ENCODE data around the gene TNP1.

TNP1 gene, protein sequence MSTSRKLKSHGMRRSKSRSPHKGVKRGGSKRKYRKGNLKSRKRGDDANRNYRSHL

GRCh38 chr2:216859944-216860343 lies at the start of gene TNP1:
TSS of gene TNP1 (minus strand) at chr2:216860064. CDS start at chr2:216860034, 30 bp downstream.
- no peak for DNase-seq

DNA sequence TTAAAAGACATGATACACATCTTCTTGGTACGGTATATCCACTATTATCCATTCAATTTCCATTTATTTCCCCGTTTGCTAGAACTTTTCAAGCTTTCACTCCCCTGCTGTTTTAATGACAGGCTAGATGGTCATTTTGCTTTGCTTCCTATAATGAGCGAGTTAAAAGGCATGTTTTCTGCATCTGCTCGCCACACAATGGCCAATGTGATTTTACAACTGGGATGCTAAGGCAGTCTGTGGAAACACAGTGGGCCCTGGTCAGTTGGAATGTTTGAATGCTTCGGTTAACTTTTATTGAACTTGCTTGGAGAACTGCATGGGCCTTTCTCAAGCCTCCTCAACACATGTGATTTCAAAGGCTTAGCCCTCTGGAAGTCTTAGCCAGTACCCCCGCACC lies 48.4 kb upstream of the TNP1 start:
- no peak for DNase-seq

DNA sequence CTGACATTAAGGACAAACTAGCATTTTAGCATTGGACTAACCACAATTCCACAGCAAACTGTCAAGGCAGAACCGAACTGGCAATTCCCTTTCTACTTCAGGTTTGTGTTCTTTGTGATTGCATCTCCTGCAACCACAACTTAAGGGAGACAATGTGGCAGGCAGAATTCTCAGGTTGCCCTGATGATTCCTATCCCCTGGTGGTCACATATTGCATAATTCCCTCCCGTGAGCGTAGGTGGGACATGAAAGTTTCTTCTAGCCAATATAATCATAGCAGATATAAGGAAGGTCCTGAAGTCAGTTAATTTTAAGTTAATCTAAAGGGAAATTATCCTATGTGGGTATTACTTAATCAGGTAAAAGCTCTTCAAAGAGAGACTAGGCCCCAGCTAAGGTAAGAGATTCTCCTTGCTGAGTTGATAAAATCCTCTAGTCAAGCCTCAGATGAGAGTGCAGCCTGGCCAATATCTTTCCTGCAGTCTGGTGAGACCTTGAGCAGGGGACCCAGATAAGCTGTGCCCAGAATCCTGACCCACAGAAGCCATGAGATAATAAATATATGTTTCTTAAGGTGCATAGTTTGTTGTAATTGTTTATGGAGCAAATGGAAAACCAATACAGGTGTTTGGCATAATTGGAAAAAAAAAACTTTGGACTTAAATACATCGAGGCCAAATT lies 45.9 kb upstream of the TNP1 start:
- no peak for DNase-seq

DNA sequence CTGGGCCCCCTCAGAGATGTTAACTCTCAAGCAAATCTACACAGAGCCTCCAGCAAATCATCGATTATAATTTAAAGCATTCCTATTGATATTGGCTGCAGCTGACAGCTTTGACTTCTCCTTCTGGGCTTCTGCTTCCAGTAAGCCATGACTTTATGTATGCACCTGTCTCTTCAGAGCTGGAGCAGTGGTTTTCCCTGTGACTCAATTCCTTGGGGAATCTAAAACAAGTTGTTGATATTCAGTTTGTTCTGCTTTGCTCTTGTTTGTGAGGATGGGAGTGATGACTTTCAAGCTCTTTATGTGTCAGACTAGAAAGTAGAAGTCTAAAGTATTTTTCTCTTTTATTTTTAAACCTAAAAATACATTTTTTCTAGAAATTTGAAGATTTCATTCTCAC lies 45.1 kb upstream of the TNP1 start:
- DNase-seq: no peak

DNA sequence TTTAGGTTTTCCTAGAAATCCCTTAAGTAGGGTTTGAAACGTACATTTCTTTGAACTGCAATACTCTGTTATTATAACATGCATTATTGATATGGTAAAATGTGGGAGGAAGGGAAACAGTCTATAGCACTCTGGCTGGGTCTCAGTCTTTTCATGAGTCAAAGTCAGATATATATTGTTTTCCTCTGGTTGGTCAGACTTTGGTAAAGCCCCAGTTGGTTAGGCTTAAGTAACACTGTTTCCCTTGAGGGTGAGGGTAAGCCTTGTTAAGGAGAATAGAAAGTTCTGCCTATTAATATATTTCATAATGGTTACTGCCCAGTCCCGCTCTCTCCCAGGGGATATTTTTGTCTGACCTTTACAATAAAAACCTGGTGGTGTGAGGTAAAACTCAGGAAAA lies 44.7 kb upstream of the TNP1 start:
- DNase-seq: no peak

- DNase-seq: no peak
Measured at GRCh38 chr2:216903470-216903869, 43.6 kb upstream of the TNP1 start.

- no peak for DNase-seq
Measured at GRCh38 chr2:216901273-216901672, 41.4 kb upstream of the TNP1 start.

DNA sequence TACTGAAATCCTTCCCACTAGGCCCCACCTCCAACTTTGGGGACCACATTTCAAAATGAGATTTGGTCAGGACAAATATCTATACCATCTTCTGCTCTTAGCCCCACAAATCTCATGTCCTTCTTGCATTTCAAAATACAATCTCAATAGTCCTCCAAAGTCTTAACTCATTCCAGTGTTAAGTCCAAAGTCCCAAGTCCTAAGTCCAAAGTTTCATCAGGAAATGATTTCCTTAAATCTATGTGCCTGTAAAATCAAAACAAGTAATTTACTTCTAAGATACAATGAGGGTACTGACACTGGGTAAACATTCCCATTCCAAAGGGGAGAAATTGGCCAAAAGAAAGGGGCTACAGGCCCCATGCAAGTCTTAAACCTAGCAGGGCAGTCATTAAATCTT lies 40.5 kb upstream of the TNP1 start:
- DNase-seq: no peak

DNA sequence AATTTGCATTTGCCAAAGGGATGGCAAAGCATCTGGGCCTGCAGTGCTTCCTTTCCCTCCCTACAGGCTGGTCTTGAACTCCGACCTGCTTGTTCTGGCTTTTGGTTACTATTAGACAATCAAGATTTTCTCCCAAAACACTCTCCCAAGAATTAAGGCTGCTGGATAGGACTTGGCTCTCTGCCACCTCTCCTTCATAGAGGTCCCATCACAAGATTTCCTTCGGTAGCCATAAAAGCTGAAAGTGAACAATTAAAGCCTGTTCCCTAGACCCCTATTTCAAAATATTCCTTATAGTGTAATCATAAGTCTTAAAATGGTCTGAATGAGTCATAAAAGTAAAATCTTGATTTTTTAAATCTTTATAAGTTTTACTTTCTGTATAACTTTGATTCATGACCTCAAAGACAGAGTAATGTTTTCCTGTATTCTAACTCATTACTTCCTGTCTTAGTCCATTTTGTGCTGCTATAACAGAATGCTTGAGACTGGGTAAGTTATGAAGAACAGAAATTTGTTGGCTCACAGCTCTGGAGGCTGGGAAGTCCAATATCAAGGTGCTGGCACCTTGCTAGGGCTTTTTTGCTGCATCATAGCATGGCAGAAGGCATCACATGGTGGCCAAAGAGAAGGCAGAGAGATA lies 37.8 kb upstream of the TNP1 start:
- DNase-seq: no peak

DNA sequence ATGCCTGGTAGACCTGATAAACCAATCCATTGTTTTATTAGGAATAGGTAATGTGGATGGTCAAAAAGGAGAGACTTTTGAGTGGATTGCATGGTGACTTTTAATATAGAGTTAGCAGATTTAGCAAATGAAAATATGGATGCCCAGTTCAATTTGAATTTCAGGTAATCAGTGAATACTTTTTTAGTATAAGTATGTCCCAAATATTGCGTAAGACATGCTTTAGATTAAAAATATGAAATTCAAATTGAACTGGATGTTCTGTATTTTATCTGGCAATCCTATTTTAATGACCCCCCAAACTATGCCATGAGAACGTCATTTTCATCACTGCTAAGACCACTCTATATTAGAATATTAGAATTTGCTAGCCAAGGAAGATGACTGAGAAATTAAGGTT lies 30.3 kb upstream of the TNP1 start:
- no peak for DNase-seq

GRCh38 chr2:216888887-216889622 lies 29.2 kb upstream of the TNP1 start:
- DNase-seq: no peak

DNA sequence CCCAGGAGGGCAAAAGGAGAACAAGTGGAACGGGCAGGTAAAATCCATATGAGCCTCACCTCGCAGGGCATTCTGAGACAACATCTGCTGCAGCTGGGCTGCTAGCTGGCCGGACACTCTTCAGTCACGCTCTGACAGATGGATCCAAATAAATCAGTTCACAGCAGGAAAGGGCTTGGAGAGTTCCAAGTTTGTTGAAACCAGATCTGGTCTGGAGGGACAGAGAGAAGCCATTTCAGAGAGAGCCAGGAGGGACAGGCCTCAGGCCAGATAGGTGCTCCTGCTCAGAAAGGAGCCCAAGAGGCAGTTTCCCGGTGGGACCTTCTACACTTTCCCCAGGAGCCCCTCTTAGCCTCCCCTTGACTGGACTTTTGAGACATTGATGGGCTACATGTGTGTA lies 28.2 kb upstream of the TNP1 start:
- DNase-seq: no peak

GRCh38 chr2:216887138-216887537 lies 27.3 kb upstream of the TNP1 start:
- no peak for DNase-seq

DNA sequence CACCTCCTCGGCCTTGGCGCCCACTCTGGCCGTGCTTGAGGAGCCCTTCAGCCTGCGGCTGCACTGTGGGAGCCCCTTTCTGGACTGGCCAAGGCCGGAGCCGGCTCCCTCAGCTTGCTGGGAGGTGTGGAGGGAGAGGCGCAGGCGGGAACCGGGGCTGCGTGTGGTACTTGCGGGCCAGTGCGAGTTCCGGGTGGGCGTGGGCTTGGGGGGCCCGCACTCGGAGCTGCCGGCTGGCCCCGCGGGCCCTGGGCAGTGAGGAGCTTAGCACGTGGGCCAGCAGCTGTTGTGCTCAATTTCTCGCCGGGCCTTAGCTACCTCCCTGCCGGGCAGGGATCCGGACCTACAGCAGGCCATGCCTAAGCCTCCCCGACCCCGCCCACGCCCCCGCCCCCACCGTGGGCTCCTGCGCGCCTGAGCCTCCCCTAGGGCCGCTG lies 25.3 kb upstream of the TNP1 start:
- no peak for DNase-seq

DNA sequence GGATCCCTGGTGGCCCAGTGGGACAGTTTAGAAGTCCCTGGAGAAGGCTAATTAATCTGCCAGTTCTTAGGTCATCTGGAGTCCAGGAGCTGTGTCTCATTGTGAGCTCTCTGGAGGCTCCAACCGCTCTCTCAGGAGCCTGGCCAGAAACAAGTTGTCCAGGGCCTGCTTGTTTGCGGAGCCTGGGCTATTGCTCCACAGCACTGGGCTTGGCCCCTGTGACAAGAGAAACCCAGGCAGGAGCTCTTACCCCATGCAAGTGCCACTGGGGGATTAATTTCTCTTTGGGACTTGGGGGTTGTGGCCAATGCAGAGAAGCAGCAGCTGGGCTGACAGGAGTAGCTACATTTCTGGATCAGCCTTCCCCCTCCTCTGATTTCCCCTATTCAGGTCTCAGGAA lies 24.5 kb upstream of the TNP1 start:
- DNase-seq: no peak

DNA sequence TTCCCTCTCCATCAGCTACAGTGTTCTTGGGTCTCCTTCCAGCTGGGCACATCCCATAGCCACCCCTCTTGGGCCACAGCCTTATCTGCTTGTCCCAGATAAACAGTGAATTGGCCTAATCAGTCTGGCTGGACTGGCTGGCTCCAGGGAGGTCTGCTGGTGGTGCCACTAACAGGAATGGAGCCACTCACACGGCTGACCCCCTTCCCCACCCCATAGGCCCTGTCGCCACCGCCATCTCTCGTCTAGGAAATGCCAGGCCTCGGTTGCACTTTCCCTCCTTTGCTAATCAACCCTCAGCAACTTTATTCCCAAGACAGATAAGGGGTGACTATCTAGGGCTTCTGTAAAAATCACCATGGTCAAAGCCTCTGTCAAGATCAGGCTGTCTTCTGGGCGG lies 23.0 kb upstream of the TNP1 start:
- no peak for DNase-seq

GRCh38 chr2:216881411-216881810 lies 21.5 kb upstream of the TNP1 start:
- no peak for DNase-seq

DNA sequence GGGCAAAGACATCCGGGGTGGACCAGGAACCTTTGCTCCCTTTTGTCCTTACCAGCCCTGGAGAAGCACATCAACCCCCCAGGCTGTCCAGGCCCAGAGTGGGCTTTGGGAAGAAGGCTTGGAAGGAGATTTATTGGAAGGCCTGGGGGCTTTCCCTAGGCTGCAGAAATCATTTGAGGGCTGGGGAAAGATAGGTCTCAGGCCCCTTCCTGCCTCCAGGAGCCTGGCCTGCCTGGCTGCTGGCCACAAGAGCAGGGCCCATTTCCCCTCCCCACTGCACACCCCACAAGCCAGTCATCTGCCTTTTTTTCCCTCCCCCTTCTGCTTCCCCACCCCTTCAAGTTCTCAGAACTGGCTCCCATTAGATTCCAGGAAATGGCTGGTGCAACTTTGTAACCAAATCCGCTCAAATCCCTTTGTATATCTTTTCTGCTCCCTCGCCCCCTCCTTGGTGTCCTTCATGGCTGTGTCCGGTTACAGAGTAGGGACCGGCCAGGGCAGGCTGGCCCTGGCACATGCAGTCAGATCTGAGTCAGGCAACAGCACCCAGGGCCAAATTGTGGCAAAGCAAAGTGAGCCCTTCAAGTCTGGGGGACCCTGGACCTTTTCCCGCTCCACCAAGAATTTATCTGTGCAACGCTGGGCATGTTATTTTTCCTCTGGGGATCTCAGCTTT lies 20.8 kb upstream of the TNP1 start:
- DNase-seq: no peak

- DNase-seq: no peak
Measured at GRCh38 chr2:216879727-216880508, 20.1 kb upstream of the TNP1 start.

DNA sequence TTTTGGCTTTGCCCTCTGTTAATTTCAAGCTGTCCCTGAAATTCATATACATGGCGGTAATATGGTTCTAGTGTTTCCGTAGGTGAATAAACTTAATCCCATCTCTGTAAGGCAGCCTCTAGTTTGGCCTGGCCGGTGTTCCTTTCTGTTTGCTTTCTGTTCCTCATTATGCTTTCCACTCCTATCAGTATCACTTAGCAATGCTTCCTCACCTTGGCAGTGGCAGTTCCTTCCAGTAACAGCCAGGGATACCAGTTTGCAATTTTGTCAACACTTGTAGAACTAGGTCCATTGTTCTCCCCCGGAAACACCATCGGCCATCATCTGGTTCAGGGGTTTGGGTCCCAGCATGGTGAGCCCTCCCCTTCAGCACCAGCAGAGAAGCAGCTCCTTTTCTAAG lies 18.2 kb upstream of the TNP1 start:
- DNase-seq: no peak

DNA sequence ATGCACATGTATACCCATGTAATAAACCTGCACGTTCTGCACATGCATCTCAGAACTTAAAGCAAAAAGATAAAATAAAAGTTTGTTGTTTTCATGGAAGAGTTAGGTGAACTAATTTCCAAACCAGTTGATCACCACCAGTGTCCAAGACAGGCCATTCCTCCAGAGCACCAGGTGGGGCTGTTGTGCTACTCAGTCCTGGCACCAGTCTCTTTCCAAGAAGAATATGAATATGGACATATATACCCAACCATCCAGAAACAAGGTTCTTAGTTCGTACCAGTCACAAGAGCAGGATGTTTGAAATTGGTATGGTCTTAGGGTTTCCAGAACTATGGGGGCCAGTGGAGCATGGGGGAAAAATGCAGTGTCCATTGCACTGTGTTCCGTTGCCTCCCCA lies 17.2 kb upstream of the TNP1 start:
- DNase-seq: no peak

DNA sequence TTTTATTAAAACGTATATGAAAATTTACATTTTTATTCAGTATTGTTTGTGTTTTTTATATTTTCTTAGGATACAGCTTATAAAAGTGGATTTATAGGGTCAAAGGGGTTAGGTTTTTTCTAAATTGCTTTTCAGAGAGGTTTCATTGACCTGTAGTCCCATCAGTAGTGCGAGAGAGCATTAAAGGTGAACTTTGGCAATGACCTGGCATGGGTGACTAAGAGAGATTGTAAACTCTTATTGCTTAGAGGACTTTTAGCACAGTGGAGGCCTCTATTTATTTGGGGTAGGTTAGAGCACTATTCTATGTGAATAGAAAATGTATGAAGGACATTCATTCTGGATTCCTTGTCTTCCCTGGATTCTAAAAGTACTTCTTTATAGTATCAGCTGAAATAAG lies 16.0 kb upstream of the TNP1 start:
- no peak for DNase-seq

- DNase-seq: no peak
Measured at GRCh38 chr2:216873573-216873972, 13.7 kb upstream of the TNP1 start.
